ENCODE results near the gene OBI1.

The OBI1 gene

DNA sequence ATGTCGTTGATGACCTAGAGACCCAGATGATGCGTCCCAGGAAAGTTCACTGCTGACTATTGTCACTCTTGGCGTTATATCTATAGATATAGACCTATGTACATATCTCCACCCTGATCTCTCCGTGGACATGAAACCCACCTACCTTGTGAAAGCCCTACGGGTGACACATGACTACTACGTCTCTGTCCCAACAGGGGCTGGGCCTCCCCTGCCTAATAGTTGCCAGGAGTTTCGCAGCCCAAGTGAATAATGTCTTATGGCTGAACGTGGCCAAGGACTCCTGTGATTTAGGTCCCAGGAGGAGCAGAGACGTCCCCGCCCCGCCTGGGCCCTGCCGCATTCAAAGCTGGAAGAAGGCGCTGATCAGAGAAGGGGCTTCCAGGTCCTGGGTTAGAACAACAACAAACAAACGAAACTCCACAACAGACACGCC lies 50.7 kb downstream of the OBI1 start:
- H3K4me3 ChIP-seq (ENCODE audit: low read depth, low read length), result no peak overlapping the region
- TF ChIP-seq POLR2A (IDR thresholded peaks at IDR 0.05; ENCODE audit: extremely low read depth, insufficient read length), result no peak

DNA sequence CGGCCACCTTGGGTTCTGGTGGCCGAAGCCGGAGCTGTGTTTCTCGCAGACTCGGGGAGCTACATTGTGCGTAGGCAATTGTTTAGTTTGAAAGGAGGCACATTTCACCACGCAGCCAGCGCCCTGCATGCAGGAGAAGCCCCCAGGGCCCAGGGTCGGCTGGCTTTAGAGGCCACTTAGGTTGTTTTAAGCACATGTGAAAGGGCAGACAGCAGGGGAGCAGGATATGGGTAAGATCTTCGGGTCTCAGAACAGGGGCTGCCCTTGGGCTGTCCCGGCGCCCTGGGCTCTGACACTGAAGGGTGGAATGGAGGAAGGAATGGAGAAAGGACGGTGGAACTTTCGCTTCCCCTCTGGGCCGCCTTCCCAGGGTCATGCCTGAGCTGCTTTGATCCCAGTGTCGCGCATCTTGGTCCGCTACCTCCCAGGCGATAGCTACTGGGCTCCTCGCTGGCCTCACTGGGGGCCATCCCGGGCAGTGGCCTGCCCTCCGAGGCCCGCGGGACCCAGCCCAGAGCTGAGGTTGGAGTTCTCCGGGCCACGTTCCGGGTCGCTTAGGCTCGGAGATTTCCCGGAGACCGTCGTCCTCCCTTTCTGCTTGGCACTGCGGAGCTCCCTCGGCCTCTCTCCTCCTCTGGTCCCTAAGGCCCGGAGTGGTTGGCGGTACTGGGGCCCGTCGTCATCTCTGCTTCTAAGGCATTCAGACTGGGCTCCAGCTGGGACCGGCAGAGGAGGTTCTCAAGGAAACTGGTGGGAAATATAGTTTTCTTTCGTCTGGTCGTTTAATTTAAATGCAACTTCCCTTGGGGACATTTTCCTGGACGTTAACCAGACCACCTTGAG lies 51.3 kb downstream of the OBI1 start:
- no peak for DNase-seq (ENCODE audit: low read depth)
- TF ChIP-seq MYC (IDR thresholded peaks at IDR 0.05; ENCODE audit: low read depth, low read length) (no peak), POLR2A (IDR thresholded peaks at IDR 0.05; ENCODE audit: extremely low read depth, insufficient read length) (no peak)
- TF ChIP-seq, protein P1, sequence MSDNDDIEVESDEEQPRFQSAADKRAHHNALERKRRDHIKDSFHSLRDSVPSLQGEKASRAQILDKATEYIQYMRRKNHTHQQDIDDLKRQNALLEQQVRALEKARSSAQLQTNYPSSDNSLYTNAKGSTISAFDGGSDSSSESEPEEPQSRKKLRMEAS (IDR thresholded peaks at IDR 0.05; ENCODE audit: low read depth, low read length), result no peak
- TF ChIP-seq, protein P2, sequence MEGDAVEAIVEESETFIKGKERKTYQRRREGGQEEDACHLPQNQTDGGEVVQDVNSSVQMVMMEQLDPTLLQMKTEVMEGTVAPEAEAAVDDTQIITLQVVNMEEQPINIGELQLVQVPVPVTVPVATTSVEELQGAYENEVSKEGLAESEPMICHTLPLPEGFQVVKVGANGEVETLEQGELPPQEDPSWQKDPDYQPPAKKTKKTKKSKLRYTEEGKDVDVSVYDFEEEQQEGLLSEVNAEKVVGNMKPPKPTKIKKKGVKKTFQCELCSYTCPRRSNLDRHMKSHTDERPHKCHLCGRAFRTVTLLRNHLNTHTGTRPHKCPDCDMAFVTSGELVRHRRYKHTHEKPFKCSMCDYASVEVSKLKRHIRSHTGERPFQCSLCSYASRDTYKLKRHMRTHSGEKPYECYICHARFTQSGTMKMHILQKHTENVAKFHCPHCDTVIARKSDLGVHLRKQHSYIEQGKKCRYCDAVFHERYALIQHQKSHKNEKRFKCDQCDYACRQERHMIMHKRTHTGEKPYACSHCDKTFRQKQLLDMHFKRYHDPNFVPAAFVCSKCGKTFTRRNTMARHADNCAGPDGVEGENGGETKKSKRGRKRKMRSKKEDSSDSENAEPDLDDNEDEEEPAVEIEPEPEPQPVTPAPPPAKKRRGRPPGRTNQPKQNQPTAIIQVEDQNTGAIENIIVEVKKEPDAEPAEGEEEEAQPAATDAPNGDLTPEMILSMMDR (IDR thresholded peaks at IDR 0.05; ENCODE audit: low read depth, low read length), result no peak
- H3K4me3 ChIP-seq (ENCODE audit: low read depth, low read length), result no peak overlapping the region

More for the DNA sequence above, 50.7 kb downstream of the OBI1 start:
- DNase-seq (ENCODE audit: low read depth), result no peak

DNA sequence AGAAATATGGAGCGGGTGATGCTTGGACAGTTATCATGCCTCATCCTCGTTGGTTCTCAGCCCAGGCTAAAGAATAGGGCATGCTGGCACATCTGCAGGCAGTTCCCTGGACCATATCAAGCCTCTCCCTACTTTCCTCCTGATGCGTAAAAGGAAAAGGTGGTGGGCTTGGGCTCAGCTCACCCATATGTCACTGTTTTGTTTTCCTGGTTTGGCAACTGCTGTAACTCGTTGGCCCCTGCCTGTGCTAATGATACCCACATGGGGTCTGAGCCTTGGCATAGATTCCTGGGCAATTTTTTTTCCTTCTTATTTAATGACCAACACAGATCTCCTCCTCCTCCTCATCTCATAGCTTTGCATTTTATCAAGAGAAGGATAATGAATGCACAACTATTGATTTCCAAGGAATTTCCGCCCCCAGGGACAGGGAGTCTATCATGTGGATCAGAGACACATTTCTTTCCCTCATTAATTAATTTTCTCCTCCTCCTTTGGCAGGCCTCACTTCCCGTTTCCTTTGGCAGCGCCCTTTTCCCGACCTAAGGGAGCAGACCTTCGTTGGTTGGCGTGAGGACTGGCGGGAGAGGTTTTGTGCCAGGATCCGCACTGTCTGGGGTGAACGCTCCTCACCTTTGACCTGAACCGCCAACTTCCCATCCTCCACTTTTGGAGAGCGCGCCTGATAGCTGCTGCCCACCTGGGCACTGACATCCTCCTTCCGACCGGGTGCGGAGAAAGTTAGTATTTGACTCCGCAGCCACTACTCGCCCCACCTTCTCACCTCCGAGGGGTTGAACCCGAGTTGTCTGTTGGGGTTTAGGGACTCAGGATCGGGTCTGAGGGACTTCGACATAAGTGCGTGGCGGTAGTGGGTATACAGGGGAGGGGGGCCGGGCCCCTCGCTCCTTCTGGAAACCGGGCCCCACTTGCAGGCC lies 52.2 kb downstream of the OBI1 start:
- DNase-seq (ENCODE audit: low read depth), result no peak
- TF ChIP-seq, protein P2 (IDR thresholded peaks at IDR 0.05; ENCODE audit: low read depth, low read length), result no peak
- TF ChIP-seq MYC (IDR thresholded peaks at IDR 0.05; ENCODE audit: low read depth, low read length) (no peak), POLR2A (IDR thresholded peaks at IDR 0.05; ENCODE audit: extremely low read depth, insufficient read length) (no peak)
- TF ChIP-seq, protein P1 (IDR thresholded peaks at IDR 0.05; ENCODE audit: low read depth, low read length), result no peak
- no peak overlapping the region for H3K4me3 ChIP-seq (ENCODE audit: low read depth, low read length)

DNA sequence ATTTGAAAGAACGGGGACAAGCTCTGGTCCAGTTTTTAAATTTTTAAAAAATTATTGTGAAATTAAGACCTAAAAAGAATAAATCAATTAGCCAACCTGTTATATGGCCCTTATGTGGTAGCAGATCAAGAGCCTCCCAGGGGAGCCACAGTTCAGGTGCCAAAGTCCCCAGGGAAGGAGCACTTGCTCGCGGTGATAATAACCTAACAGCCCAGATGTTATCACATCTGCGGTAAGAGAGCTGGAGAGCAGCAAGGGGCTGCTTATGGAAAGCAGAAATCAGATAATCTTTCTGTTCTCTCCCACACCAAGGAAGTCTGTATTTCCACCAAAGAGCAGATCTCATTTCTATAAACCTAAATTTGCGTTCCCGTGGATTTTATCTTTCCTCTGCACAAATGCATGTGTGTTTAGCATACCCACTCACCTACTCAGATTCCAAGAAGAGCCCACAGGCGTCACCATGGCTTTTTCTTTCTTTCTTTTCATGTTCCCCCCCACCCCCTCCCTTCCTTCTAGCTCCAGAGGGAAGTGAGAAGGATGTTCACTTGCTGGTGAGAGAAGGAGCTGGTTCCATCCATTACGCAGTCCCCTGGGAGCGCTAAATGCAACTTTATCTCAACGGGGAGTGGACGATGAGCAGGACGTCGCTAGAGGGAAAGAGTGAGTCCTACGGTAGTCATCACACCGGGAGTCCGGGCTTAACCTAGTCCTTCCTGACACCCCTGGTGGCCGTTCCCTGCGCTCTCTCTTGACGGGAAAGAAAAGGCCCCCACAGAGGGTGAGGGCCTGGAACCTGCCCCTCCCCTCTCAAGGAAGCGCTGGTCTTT lies 54.0 kb downstream of the OBI1 start:
- TF ChIP-seq MYC (IDR thresholded peaks at IDR 0.05; ENCODE audit: low read depth, low read length) (no peak), POLR2A (IDR thresholded peaks at IDR 0.05; ENCODE audit: extremely low read depth, insufficient read length) (no peak)
- TF ChIP-seq, protein P1 (IDR thresholded peaks at IDR 0.05; ENCODE audit: low read depth, low read length), result no peak
- TF ChIP-seq, protein P2 (IDR thresholded peaks at IDR 0.05; ENCODE audit: low read depth, low read length), result no peak
- no peak overlapping the region for H3K4me3 ChIP-seq (ENCODE audit: low read depth, low read length)
- peak; percentile 38 for DNase-seq (ENCODE audit: low read depth)

DNA sequence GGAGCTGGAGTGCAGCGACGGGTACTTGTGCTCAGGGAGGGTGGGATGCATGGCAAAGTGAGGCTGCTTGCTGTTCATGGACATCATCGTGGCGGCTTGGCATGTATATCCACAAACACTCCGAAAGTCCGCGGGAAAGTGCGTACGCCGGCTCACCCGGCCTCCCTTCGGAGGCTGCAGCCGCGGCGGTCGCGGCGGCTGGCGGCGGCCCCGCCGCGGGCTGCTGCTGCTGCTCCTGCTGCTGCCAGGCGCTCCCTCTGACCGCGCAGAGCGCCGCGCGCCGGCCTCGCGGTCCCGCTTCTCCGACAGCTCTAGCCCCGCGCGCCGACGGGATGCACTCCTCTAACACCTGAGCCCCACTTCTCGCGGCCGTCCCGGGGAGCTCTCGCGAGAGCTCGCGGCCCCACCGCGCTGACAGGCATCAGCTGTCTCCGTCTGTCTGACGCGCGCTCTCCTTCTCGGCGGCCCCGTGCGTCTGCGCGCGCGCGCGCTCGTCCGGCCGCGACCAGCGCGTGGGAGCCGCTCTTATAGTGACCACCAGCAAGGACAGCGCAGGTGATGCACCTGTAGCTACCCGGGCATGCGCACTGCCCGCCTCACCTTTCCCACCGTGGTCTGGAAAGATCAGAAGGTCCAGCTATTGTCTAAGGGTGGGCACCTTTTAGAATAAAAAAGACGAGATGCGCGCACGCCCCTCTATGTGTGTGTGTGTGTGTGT lies 55.6 kb downstream of the OBI1 start, which contains the start of gene POU4F1:
Gene POU4F1 (minus strand): TSS at position 313 of the 718 bp plus-strand sequence. CDS start 226 bp downstream, at position 87.
- TF ChIP-seq, protein P2 (IDR thresholded peaks at IDR 0.05; ENCODE audit: low read depth, low read length), result no peak
- TF ChIP-seq POLR2A (IDR thresholded peaks at IDR 0.05; ENCODE audit: extremely low read depth, insufficient read length) (peak; percentile 38), MYC (IDR thresholded peaks at IDR 0.05; ENCODE audit: low read depth, low read length) (no peak)
- TF ChIP-seq, protein P1 (IDR thresholded peaks at IDR 0.05; ENCODE audit: low read depth, low read length), result peak; percentile 68
- DNase-seq (ENCODE audit: low read depth), result peak; percentile 81
- peak within 1 kb of the TSS; percentile 52 for H3K4me3 ChIP-seq (ENCODE audit: low read depth, low read length)

All from NB4 (cell line).